PC-3 (cell line): ENCODE results near the gene IRF2. TPM values are rescaled to one million over a fixed set of nuclear protein-coding genes. Genes with fewer than 3 reads are reported as not detected.

Experiments used
- ATAC-seq: fragments of 200-7000 bp; cut with Tn5 transposase; 2 replicates; pipeline ENCODE4 v1.9.1; 2020; ENCODE audit warnings: mild to moderate bottlenecking, moderate library complexity
- BruUV-seq: library from RNA; stranded (reverse); fragments of 400-500 nt; replicated peaks from 2 replicates; lab custom pipeline; 2021; lab: Mats Ljungman, UMichigan
- CTCF ChIA-PET: fragments of 300-600 bp; sonication (Branson Sonifier 250); formaldehyde crosslinking; loops from one replicate; lab custom pipeline; 2022; ENCODE audit warnings: antibody characterized with exemption; lab: Charles Lee
- POLR2A ChIA-PET: fragments of 300-600 bp; sonication (Branson Sonifier 250); formaldehyde crosslinking; loops from one replicate; lab custom pipeline; 2022; ENCODE audit warnings: antibody characterized with exemption; ENCODE audit not compliant: unreplicated experiment; lab: Charles Lee
- DNase-seq: peaks from one replicate; pipeline ENCODE4 v3.0.0-alpha.2; 2015
- H2AFZ ChIP-seq: fragments of 300-600 bp; sonication (generic); 2 replicates; pipeline ENCODE4 v1.6.0; 2016; ENCODE audit warnings: antibody characterized with exemption, low read length
- H3F3A ChIP-seq: fragments of 300-600 bp; sonication (generic); one replicate; pipeline ENCODE4 v1.6.0; 2017; ENCODE audit warnings: antibody characterized with exemption, low read length, control low read depth, mild to moderate bottlenecking; ENCODE audit not compliant: unreplicated experiment
- H3K27ac ChIP-seq: fragments of 300-600 bp; sonication (generic); 2 replicates; pipeline ENCODE4 v1.5.1; 2016; ENCODE audit warnings: mild to moderate bottlenecking, low read length
- H3K27me3 ChIP-seq: fragments of 300-600 bp; sonication (generic); 2 replicates; pipeline ENCODE4 v1.6.1; 2016; ENCODE audit warnings: low read length, mixed read lengths
- H3K36me3 ChIP-seq: fragments of 300-600 bp; sonication (generic); 2 replicates; pipeline ENCODE4 v1.6.1; 2016; ENCODE audit warnings: low read depth, mixed run types, low read length, mixed read lengths
- H3K4me1 ChIP-seq: fragments of 300-600 bp; sonication (generic); 2 replicates; pipeline ENCODE4 v1.5.1; 2016; ENCODE audit warnings: low read length; ENCODE audit not compliant: insufficient read depth
- H3K4me2 ChIP-seq: fragments of 300-600 bp; sonication (generic); 2 replicates; pipeline ENCODE4 v1.6.0; 2016; ENCODE audit warnings: low read length
- H3K4me3 ChIP-seq: fragments of 300-600 bp; sonication (generic); 2 replicates; pipeline ENCODE4 v1.5.1; 2016; ENCODE audit warnings: mild to moderate bottlenecking, low read length, mixed read lengths
- H3K79me2 ChIP-seq: fragments of 300-600 bp; sonication (generic); 2 replicates; pipeline ENCODE4 v1.6.1; 2017; ENCODE audit warnings: low read length, mixed read lengths
- H3K9ac ChIP-seq: fragments of 300-600 bp; sonication (generic); 2 replicates; pipeline ENCODE4 v1.6.0; 2016; ENCODE audit warnings: mild to moderate bottlenecking, low read length
- H3K9me2 ChIP-seq: fragments of 300-600 bp; sonication (generic); replicated peaks from 2 replicates; pipeline ENCODE4 v1.6.1; 2016; ENCODE audit warnings: mixed run types, low read length, mixed read lengths
- H3K9me3 ChIP-seq: fragments of 300-600 bp; sonication (generic); 2 replicates; pipeline ENCODE4 v1.6.1; 2016; ENCODE audit warnings: low read length, mixed read lengths
- H4K20me1 ChIP-seq: fragments of 300-600 bp; sonication (generic); 2 replicates; pipeline ENCODE4 v1.6.1; 2016; ENCODE audit warnings: low read length, mixed read lengths
- CTCF ChIP-seq: fragments of 300-600 bp; sonication (generic); conservative IDR thresholded peaks from 2 replicates; pipeline ENCODE4 v1.5.1; 2017; ENCODE audit warnings: antibody characterized with exemption, low read depth, mild to moderate bottlenecking, low read length
- EZH2 ChIP-seq: fragments of 300-600 bp; sonication (generic); IDR thresholded peaks from one replicate; pipeline ENCODE4 v1.6.1; 2017; ENCODE audit warnings: antibody characterized with exemption, mild to moderate bottlenecking, low read length; ENCODE audit not compliant: unreplicated experiment
- EZH2phosphoT487 ChIP-seq: fragments of 300-600 bp; sonication (generic); IDR thresholded peaks from 2 replicates; pipeline ENCODE4 v1.6.1; 2018; ENCODE audit warnings: mild to moderate bottlenecking, antibody characterized with exemption, low read length, borderline replicate concordance
- intact Hi-C: fragments of 100-400 bp; cut with micrococcal nuclease; formaldehyde crosslinking; loops from 2 replicates; pipeline ENCODE4 v1.9.0; 2023
- total RNA-seq: library from RNA; depleted of rRNA; stranded (reverse); fragments of >200 nt; gene quantifications from 2 replicates; pipeline ENCODE4 v1.2.3, GENCODE V29; 2014

Gene IRF2
- total RNA-seq, 1 experiment from 2014 or later, result 7.7 TPM

GRCh38 chr4:184485279-184485678 is 10.9 kb upstream of the IRF2 start:
- Histone ChIP-seq H3F3A (no peaks in the 10 kb centered on the region), H3K36me3 (no peaks in the 10 kb centered on the region), H3K27me3 (no peaks in the 10 kb centered on the region), H3K9ac (no peak overlapping the region), H2AFZ (no peak overlapping the region), H3K9me2 (no peaks in the 10 kb centered on the region), H3K4me1 (0 out of 2 replicates have a peak, but pooled peaks cover 9% of the 10 kb centered on the region), H4K20me1 (no peaks in the 10 kb centered on the region), H3K9me3 (no peaks in the 10 kb centered on the region), H3K4me3 (no peak overlapping the region), H3K79me2 (no peaks in the 10 kb centered on the region), H3K4me2 (no peak overlapping the region), H3K27ac (no peak overlapping the region)
- DNase-seq (no peak), ATAC-seq (no peak)
- intact Hi-C loops, result no loop called here
- POLR2A ChIA-PET, result no interaction called here
- CTCF ChIA-PET, result no interaction called here
- TF ChIP-seq EZH2phosphoT487 (no peak), CTCF (no peak), EZH2 (no peak)
- no TSS peak for BruUV-seq

- ChIA-PET POLR2A (no interaction called here), CTCF (no interaction called here)
- Histone ChIP-seq H3K36me3 (no peaks in the 10 kb centered on the region), H3K9ac (no peak overlapping the region), H3K9me3 (no peaks in the 10 kb centered on the region), H3K27me3 (no peaks in the 10 kb centered on the region), H2AFZ (no peak overlapping the region), H4K20me1 (no peaks in the 10 kb centered on the region), H3K79me2 (no peaks in the 10 kb centered on the region), H3K4me1 (no peaks in the 10 kb centered on the region), H3K9me2 (no peaks in the 10 kb centered on the region), H3K27ac (no peak overlapping the region), H3K4me2 (no peak overlapping the region), H3K4me3 (no peak overlapping the region), H3F3A (no peaks in the 10 kb centered on the region)
- ATAC-seq (no peak), DNase-seq (no peak)
- intact Hi-C loops, result no loop called here
- no peak for TF ChIP-seq CTCF
- TF ChIP-seq EZH2, result no peak
- no peak for TF ChIP-seq EZH2phosphoT487
- BruUV-seq, result no TSS peak
Measured at GRCh38 chr4:184481544-184481943, 7.2 kb upstream of the IRF2 start.

- no peaks in the 10 kb centered on the region for H3K36me3 ChIP-seq
- peaks cover 11% of the 10 kb centered on the region for H3K79me2 ChIP-seq
- no peak for DNase-seq
- H4K20me1 ChIP-seq, result no peaks in the 10 kb centered on the region
- no peaks in the 10 kb centered on the region for H3K27me3 ChIP-seq
- no peak overlapping the region for H3K4me3 ChIP-seq
- POLR2A ChIA-PET, result no interaction called here
- TF ChIP-seq CTCF, result no peak
- TF ChIP-seq EZH2phosphoT487, result no peak
- TF ChIP-seq EZH2, result no peak
- no peak overlapping the region for H3K9ac ChIP-seq
- no peak overlapping the region for H3K4me2 ChIP-seq
- CTCF ChIA-PET, result no interaction called here
- H3F3A ChIP-seq, result no peaks in the 10 kb centered on the region
- intact Hi-C loops, result no loop called here
- H3K9me3 ChIP-seq, result no peaks in the 10 kb centered on the region
- H3K9me2 ChIP-seq, result no peaks in the 10 kb centered on the region
- ATAC-seq, result no peak
- no peak overlapping the region for H3K27ac ChIP-seq
- no TSS peak for BruUV-seq
- no peak overlapping the region for H2AFZ ChIP-seq
- peaks cover 4% of the 10 kb centered on the region; the same call in 1 of the 2 replicates for H3K4me1 ChIP-seq
Measured at GRCh38 chr4:184479516-184479950, 5.2 kb upstream of the IRF2 start.
